Measurements from ENCODE around the gene WDR43.
"Not testable (repeated sequence)": the region's sequence is repeated elsewhere in the genome, so short reads cannot be mapped to it uniquely, and the experiment has no call there.

WDR43 gene

GRCh38 chr2:28962505-28962904 is 68.0 kb downstream of the WDR43 start:
- no peak for DNase-seq (ENCODE audit: low read depth)

GRCh38 chr2:28970464-28971160 is 76.1 kb downstream of the WDR43 start:
- DNase-seq (ENCODE audit: low read depth), result no peak

DNA sequence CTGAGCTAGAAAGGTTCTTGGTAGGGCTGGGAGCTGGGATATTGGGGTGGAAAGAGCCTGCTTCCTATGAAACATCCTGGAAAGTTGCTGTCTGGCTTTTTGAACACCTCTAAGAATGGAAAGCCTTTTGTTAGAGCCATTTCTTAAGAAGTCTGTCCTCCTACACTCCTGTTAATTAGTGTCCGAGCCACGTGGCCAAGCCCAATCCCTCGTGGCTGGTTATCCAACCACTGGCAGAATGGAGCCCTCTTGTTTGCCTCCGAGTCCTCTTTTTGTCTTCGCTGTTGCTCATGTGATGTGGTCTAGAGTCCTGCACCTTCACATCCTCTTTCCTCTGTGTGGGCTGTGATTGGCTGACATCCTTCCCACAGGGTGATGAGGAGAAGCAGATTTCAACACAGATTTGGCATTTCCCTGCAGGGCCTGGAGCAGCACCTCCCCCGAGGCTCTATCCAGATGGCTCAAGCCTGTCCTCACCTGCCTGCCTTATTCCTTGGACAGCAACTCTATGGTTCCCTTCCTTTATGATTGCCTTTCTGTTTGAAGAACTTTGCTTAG is 78.4 kb downstream of the WDR43 start:
- DNase-seq (ENCODE audit: low read depth), result no peak

- no peak for DNase-seq (ENCODE audit: low read depth)
These were observed 79.8 kb downstream of the WDR43 start for GRCh38 chr2:28974252-28974651.

GRCh38 chr2:28975671-28976070 is 81.2 kb downstream of the WDR43 start:
- DNase-seq (ENCODE audit: low read depth), result no peak

DNA sequence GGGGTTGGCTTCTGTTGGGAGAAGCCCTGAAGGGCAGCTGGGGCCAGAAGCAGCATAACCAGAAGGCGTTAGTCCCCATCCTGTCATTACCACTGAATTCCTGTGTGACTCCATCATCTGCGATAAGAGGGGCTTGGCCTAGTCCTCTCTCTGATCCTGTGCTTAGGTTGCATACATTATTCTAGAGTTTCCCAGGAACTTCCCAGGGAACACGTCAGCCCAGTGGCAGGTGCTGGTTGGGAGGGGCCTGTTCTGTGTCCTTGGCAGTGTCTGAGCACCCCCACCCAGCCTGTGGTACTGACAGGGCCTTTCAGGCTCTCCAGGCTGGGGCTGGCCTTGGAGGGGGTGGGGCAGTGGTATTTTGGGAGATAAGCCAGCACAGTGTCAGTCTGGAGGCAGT is 82.1 kb downstream of the WDR43 start:
- DNase-seq (ENCODE audit: low read depth), result no peak

GRCh38 chr2:28977176-28977875 is 82.9 kb downstream of the WDR43 start:
- no peak for DNase-seq (ENCODE audit: low read depth)

GRCh38 chr2:28978001-28978400 is 83.5 kb downstream of the WDR43 start:
- not testable (repeated sequence) for DNase-seq (ENCODE audit: low read depth)

DNA sequence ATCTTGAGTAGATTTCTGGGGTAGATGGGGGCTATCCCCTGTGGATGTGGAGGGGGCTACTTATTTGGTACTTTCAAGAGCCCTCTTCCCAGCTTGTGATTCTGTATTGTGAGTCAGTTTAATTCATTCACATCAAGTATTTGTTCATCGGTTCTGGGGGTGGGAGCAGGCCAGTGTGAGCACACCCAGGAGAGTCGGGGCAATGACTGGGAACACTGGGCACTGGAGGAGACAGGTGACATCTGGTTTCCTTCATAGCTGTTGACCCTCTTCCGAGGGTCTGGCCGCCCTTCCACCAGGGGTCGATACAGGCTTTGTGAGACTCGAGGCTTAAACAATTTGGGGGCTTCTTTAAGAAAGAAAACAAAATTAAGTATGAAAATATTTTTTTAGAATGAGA is 84.1 kb downstream of the WDR43 start:
- no peak for DNase-seq (ENCODE audit: low read depth)

DNA sequence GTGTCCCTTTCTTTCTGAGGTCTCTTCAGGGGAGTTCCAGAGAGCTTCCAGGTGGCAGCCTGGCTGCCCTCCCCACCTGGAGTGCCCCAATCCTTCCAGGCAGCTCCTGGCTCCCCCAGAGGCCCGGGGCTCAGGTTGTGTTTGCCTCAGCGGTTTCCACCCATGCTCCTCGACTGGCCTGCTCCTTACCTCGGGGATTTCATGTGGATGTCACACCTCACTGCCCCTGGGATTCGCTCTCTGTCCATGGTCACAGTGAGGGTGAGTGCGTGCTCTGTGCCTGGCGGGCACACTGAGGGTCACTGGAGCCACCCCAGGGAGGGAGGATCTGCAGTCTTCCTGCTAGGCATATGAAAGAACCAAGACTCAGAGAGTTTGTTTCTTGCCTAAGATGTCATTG is 84.6 kb downstream of the WDR43 start:
- DNase-seq (ENCODE audit: low read depth), result no peak

- DNase-seq (ENCODE audit: low read depth), result no peak
These were observed 85.3 kb downstream of the WDR43 start for GRCh38 chr2:28979576-28980366.

DNA sequence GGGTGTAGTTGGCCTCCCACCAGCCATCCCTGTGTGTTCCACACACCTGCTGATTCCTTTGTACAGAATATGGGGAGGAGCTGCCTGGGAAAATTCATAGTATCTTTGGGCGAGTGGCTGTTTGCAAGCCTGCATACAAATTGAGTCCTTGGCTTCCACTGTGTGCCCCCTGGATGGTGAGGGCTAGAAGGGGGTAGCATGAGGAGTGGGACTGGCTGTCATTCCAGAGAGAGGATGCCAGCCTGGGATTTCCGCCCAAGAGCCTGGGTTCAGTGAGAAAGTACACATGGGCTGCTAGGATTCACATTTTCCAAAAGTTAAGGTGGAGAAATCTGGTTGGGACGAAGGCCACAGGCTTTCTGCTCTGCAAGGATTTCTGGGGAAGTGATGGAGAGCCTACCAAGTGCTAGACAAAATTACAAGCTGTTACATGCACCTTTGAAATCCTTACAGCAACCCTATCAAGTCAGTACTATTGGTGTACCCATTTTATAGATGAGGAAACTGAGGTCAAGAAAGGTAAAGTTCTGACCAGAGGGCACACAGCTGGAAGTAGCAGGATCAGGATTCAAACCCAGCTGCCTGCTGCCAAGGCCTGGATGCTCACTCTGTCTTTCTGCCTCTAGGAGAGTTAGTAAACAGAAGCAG is 86.0 kb downstream of the WDR43 start:
- no peak for DNase-seq (ENCODE audit: low read depth)

GRCh38 chr2:28981016-28981441 is 86.6 kb downstream of the WDR43 start, which contains the start of gene TOGARAM2:
TOGARAM2 (plus strand) TSS chr2:28981298; CDS start chr2:28994835, 13,537 bp downstream.
- DNase-seq (ENCODE audit: low read depth), result no peak

DNA sequence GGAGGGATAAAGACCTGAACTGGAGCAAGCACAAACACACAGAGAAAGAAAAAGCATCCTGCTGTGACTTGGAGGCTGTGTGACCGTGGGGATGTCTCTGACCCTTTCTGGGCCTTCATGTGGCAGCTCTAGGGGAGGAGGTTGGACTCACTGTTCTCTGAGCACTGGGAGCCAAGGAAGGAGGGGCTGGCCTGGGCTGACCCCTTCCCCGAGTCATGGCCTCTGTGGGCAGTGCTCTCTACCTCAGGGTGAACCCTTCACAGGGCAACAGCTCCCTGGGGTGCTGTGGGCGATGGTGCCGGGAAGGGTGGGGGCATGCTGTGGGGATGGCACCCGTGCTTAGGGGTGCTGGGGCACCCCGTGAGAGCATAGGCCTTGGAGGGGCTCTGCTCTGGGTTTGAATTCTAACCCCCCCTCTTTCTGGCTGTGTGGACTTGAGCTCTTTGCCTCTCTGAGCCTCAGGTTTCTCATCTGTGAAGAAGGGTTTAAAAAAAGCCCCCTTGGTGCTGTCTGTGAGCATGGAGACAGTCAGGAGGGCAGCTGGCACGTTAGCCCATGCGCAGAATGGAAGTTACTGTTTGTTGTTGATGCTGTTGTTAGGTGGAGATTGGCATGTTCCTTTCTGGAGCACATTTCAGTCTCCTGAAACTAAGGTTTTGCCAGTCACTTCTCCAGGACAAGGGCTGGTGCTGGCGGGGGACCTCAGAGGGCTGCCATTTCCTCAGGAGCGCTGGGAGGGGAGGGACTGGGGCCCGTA is 87.3 kb downstream of the WDR43 start:
- DNase-seq (ENCODE audit: low read depth), result no peak

DNA sequence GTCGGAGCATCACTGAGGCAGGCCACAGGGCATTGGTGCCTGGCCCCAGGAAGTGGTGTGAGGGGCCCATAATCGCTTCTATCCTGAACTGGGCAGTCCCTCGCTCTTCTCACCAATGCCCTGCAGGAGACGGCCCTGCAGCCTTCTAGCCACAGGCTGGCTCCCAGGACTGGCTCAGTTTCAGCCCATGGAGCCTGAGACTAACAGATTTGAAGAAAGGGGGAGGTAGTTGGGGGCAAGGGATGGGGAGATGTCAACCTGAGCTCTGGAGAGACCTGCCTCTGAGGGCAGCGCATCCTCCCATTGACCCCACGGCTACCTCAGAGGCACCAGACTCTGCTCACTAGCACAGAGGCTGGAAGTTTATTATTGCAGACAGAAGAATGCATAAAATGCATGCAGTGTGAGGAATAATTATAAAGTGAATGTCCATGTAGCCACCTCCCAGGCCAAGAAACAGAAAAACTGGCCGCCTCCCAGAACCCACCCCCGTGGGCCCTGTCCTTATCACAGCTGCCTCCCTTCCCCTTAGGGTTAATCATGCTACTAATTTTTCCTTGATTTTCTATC is 88.0 kb downstream of the WDR43 start:
- DNase-seq (ENCODE audit: low read depth), result no peak

- no peak for DNase-seq (ENCODE audit: low read depth)
These were observed 92.0 kb downstream of the WDR43 start for GRCh38 chr2:28986429-28986828.

DNA sequence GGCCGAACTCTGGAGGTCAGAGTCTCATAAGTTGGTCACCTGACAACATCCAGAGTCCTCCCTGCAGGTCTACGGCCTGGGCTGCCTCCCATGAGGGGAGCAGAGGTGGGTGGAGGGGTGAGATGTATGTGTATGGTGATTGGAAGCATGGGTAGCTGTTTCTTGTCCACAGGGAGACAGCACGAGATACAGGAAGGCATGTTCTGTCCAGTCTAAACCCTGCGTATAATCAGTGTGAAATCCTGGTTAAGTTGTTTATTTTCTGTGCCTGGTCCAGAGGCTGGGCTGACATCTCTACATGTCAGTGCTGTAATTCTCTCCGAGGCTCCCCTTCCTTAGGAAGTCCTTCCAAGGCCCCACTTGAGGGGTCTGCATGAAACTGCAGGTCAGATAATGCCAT is 95.5 kb downstream of the WDR43 start:
- no peak for DNase-seq (ENCODE audit: low read depth)

- no peak for DNase-seq (ENCODE audit: low read depth)
These were observed 96.0 kb downstream of the WDR43 start for GRCh38 chr2:28990445-28990844.

GRCh38 chr2:28991021-28991420 is 96.6 kb downstream of the WDR43 start:
- no peak for DNase-seq (ENCODE audit: low read depth)

DNA sequence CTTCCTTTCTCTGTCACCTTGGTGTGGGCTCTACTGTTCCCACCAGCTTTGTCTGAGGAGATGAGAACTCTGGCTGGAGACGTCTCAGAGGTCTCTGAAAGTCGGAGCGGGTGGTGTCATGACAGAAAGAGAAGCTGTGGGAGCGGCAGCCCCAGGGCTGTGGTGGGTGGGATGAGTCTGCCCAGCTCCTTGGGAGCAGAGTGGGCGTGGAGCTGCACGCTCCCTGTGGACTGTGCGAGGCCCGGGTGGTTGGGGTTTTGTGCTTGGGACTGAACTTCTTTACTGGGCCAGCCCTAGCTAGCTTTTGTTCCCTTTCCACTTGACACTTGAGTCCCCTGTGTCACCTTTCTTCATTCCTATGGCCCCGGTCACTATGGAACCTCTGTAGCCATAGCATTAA is 97.0 kb downstream of the WDR43 start:
- no peak for DNase-seq (ENCODE audit: low read depth)

Data from stimulated activated CD8-positive, alpha-beta memory T cell treated with anti-CD3 and anti-CD28 coated beads, Interleukin-15, amount 100 ng/mL, for 24 hours (primary cell).